HG02973 (cell line): ENCODE data around the gene KCNA3.
A peak's percentile ranks its signal among the peaks of the same experiment; 100 is the strongest.
"Not testable (repeated sequence)": the region's sequence is repeated elsewhere in the genome, so short reads cannot be mapped to it uniquely, and the experiment has no call there.

Source experiments
- ATAC-seq: cut with Tn5 transposase; IDR thresholded peaks from one replicate; pipeline ENCODE4 v1.9.1; 2021; ENCODE audit warnings: moderate library complexity; ENCODE audit not compliant: unreplicated experiment

KCNA3 gene

GRCh38 chr1:110680036-110680735 is 5.4 kb upstream of the KCNA3 start:
- ATAC-seq, result no peak

GRCh38 chr1:110677526-110677925 is 2.8 kb upstream of the KCNA3 start:
- no peak for ATAC-seq

- ATAC-seq, result no peak
These were observed 2.2 kb upstream of the KCNA3 start for GRCh38 chr1:110676970-110677369.

GRCh38 chr1:110675060-110675791 is 486 bp upstream of the KCNA3 start:
- no peak for ATAC-seq

GRCh38 chr1:110673805-110674336 is 869 bp downstream of the KCNA3 start:
- no peak for ATAC-seq

- no peak for ATAC-seq
These were observed 1.5 kb downstream of the KCNA3 start for GRCh38 chr1:110673197-110673701.

GRCh38 chr1:110672753-110673108 is 2.0 kb downstream of the KCNA3 start:
- ATAC-seq, result peak; percentile 48

GRCh38 chr1:110672001-110672752 is 2.6 kb downstream of the KCNA3 start:
- ATAC-seq, result no peak

- ATAC-seq, result no peak
These were observed 3.4 kb downstream of the KCNA3 start for GRCh38 chr1:110671361-110671760.

- ATAC-seq, result no peak
These were observed 6.2 kb downstream of the KCNA3 start for GRCh38 chr1:110668549-110668948.

- no peak for ATAC-seq
These were observed 7.0 kb downstream of the KCNA3 start for GRCh38 chr1:110667776-110668175.

- ATAC-seq, result no peak
These were observed 11.5 kb downstream of the KCNA3 start for GRCh38 chr1:110663241-110663640.

- not testable (repeated sequence) for ATAC-seq
These were observed 15.2 kb downstream of the KCNA3 start for GRCh38 chr1:110659559-110659958.

GRCh38 chr1:110657351-110657750 is 17.4 kb downstream of the KCNA3 start:
- ATAC-seq, result no peak

- ATAC-seq, result no peak
These were observed 24.1 kb downstream of the KCNA3 start for GRCh38 chr1:110650609-110651008.

GRCh38 chr1:110648417-110648816 is 26.3 kb downstream of the KCNA3 start:
- no peak for ATAC-seq

- ATAC-seq, result no peak
These were observed 27.4 kb downstream of the KCNA3 start for GRCh38 chr1:110647254-110647891.

- ATAC-seq, result no peak
These were observed 28.7 kb downstream of the KCNA3 start for GRCh38 chr1:110645821-110646735.

- no peak for ATAC-seq
These were observed 29.5 kb downstream of the KCNA3 start for GRCh38 chr1:110645211-110645610.
